IMR-90 (cell line): ENCODE data around the gene PARD3. TPM values are rescaled to one million over a fixed set of nuclear protein-coding genes. Genes with fewer than 3 reads are reported as not detected.
A peak's percentile ranks its signal among the peaks of the same experiment; 100 is the strongest.

Experiments used
- ATAC-seq: fragments of 200-7000 bp; cut with Tn5 transposase; 2 replicates; pipeline ENCODE4 v1.9.1; 2020; ENCODE audit warnings: low read depth, mild to moderate bottlenecking, moderate library complexity
- BruUV-seq: library from RNA; stranded (reverse); fragments of 400-500 nt; replicated peaks from 2 replicates; lab custom pipeline; 2021; lab: Mats Ljungman, UMichigan
- CTCF ChIA-PET: fragments of 300-600 bp; formaldehyde crosslinking; extraction: SDS; loops from one replicate; lab custom pipeline; 2021; ENCODE audit warnings: antibody characterized with exemption; lab: Yijun Ruan, JAX
- POLR2A ChIA-PET: fragments of 300-600 bp; sonication (Branson Sonifier 250); formaldehyde crosslinking; loops from one replicate; lab custom pipeline; 2022; ENCODE audit warnings: antibody characterized with exemption; ENCODE audit not compliant: unreplicated experiment; lab: Charles Lee
- DNase-seq: peaks from one replicate; pipeline ENCODE4 v3.0.0; 2013
- H2AFZ ChIP-seq: replicated peaks from 2 replicates; pipeline ENCODE3; 2013; ENCODE audit warnings: low read length, mild to moderate bottlenecking; ENCODE audit not compliant: poor library complexity
- H2AK5ac ChIP-seq: 2 replicates; pipeline ENCODE4 v1.6.1; 2013; ENCODE audit warnings: low read depth, low read length, inconsistent platforms
- H2AK9ac ChIP-seq: replicated peaks from 2 replicates; pipeline ENCODE3; 2013; ENCODE audit warnings: mild to moderate bottlenecking, low read depth, low read length, moderate library complexity; ENCODE audit not compliant: poor library complexity
- H2BK120ac ChIP-seq: 2 replicates; pipeline ENCODE4 v1.6.1; 2013; ENCODE audit warnings: low read depth, low read length, inconsistent platforms
- H2BK15ac ChIP-seq: 3 replicates; pipeline ENCODE4 v1.6.1; 2013; ENCODE audit warnings: low read depth, low read length, inconsistent platforms
- H2BK20ac ChIP-seq: 2 replicates; pipeline ENCODE4 v1.6.1; 2013; ENCODE audit warnings: low read depth, mild to moderate bottlenecking, inconsistent platforms, low read length, moderate library complexity
- H2BK5ac ChIP-seq: 2 replicates; pipeline ENCODE4 v1.6.1; 2013; ENCODE audit warnings: mild to moderate bottlenecking, low read depth, low read length, inconsistent platforms; ENCODE audit not compliant: poor library complexity, severe bottlenecking
- H3K14ac ChIP-seq: replicated peaks from 2 replicates; pipeline ENCODE4 v1.6.1; 2013; ENCODE audit warnings: low read depth, low read length, inconsistent platforms
- H3K18ac ChIP-seq: 2 replicates; pipeline ENCODE4 v1.6.1; 2013; ENCODE audit warnings: low read depth, low read length, control low read depth
- H3K23ac ChIP-seq: 2 replicates; pipeline ENCODE4 v1.6.1; 2013; ENCODE audit warnings: low read depth, low read length, inconsistent platforms
- H3K27ac ChIP-seq: 2 replicates; pipeline ENCODE4 v1.5.1; 2013; ENCODE audit warnings: mild to moderate bottlenecking, control low read depth, low read length; ENCODE audit not compliant: insufficient read depth
- H3K27me3 ChIP-seq: 2 replicates; pipeline ENCODE4 v1.6.1; 2013; ENCODE audit warnings: low read length; ENCODE audit not compliant: control insufficient read depth, insufficient read depth
- H3K36me3 ChIP-seq: 2 replicates; pipeline ENCODE4 v1.6.1; 2013; ENCODE audit warnings: low read length, mixed read lengths; ENCODE audit not compliant: control insufficient read depth, insufficient read depth
- H3K4ac ChIP-seq: 2 replicates; pipeline ENCODE4 v1.6.1; 2013; ENCODE audit warnings: low read depth, low read length, inconsistent platforms
- H3K4me1 ChIP-seq: 2 replicates; pipeline ENCODE4 v1.6.1; 2013; ENCODE audit warnings: low read length, mixed read lengths; ENCODE audit not compliant: control insufficient read depth, insufficient read depth
- H3K4me2 ChIP-seq: 2 replicates; pipeline ENCODE4 v1.6.1; 2013; ENCODE audit warnings: low read depth, mild to moderate bottlenecking, control low read depth, low read length, moderate library complexity
- H3K4me3 ChIP-seq: 2 replicates; pipeline ENCODE4 v1.5.1; 2013; ENCODE audit warnings: low read depth, mild to moderate bottlenecking, control low read depth, low read length, moderate library complexity; ENCODE audit not compliant: insufficient read depth
- H3K56ac ChIP-seq: 2 replicates; pipeline ENCODE4 v1.6.1; 2013; ENCODE audit warnings: low read length, inconsistent platforms; ENCODE audit not compliant: insufficient read depth; ENCODE audit errors: extremely low read depth
- H3K79me1 ChIP-seq, 2 experiments: 2 replicates each; pipeline ENCODE4 v1.6.1; 2013; ENCODE audit warnings: low read length in 2 of 2, inconsistent platforms in 1 of 2, low read depth in 1 of 2
- H3K9ac ChIP-seq: 2 replicates; pipeline ENCODE4 v1.6.1; 2013; ENCODE audit warnings: low read depth, low read length, control low read depth
- H3K9me1 ChIP-seq: 2 replicates; pipeline ENCODE4 v1.6.1; 2013; ENCODE audit warnings: low read length, inconsistent platforms; ENCODE audit not compliant: insufficient read depth
- H3K9me3 ChIP-seq: 2 replicates; pipeline ENCODE4 v1.6.1; 2013; ENCODE audit warnings: low read length; ENCODE audit not compliant: control insufficient read depth, insufficient read depth
- H4K20me1 ChIP-seq: 2 replicates; pipeline ENCODE4 v1.6.1; 2013; ENCODE audit warnings: low read length, inconsistent platforms; ENCODE audit not compliant: insufficient read depth
- H4K5ac ChIP-seq: 2 replicates; pipeline ENCODE4 v1.6.1; 2013; ENCODE audit warnings: mild to moderate bottlenecking, low read depth, low read length, control low read depth
- H4K8ac ChIP-seq, 2 experiments: 2 replicates each; pipeline ENCODE4 v1.6.1; 2013; ENCODE audit warnings: low read depth in 2 of 2, low read length in 2 of 2, control low read depth in 1 of 2, inconsistent platforms in 1 of 2
- H4K91ac ChIP-seq: 2 replicates; pipeline ENCODE4 v1.6.1; 2013; ENCODE audit warnings: low read depth, low read length, inconsistent platforms; ENCODE audit not compliant: insufficient read depth
- BHLHE40 ChIP-seq: fragments of 150-350 bp; IDR thresholded peaks from 2 replicates; pipeline ENCODE4 v1.6.1; 2016; ENCODE audit warnings: mild to moderate bottlenecking, low read depth, low read length
- NFE2L2 ChIP-seq: fragments of 150-350 bp; IDR thresholded peaks from 2 replicates; pipeline ENCODE4 v1.6.1; 2016; ENCODE audit warnings: low read depth, mild to moderate bottlenecking, low read length
- POLR2A ChIP-seq: IDR thresholded peaks from 2 replicates; pipeline ENCODE4 v1.6.1; 2012; ENCODE audit warnings: mild to moderate bottlenecking, low read depth, low read length
- RFX5 ChIP-seq: IDR thresholded peaks from 2 replicates; pipeline ENCODE4 v1.8.0; 2012; ENCODE audit warnings: low read depth, mild to moderate bottlenecking, low read length, moderate library complexity
- SMC3 ChIP-seq: fragments of 150-350 bp; IDR thresholded peaks from 2 replicates; pipeline ENCODE4 v1.6.1; 2016; ENCODE audit warnings: low read depth, mild to moderate bottlenecking, antibody characterized with exemption, low read length, moderate library complexity
- WGBS, 2 experiments: methylation state at CpG; one replicate each; pipeline versions ENCODE4 v1.1.5 to v1.1.7; 2013; ENCODE audit warnings: missing lambda C conversion rate in 2 of 2; ENCODE audit not compliant: insufficient read length in 1 of 2; ENCODE audit errors: extremely low coverage in 2 of 2; 5-methylcytosine and 5-hydroxymethylcytosine counted together
- dilution Hi-C: fragments of 300-500 bp; cut with HindIII; formaldehyde crosslinking; loops from one replicate; pipeline ENCODE4 v1.14.3; 2018; ENCODE audit warnings: low sequenced_read_pairs; ENCODE audit not compliant: unreplicated experiment
- in situ Hi-C: fragments of 300-500 bp; cut with MboI; formaldehyde crosslinking; loops from 3 replicates; pipeline ENCODE4 v1.14.3; 2019; ENCODE audit warnings: low sequenced_read_pairs, inconsistent platforms, mixed read lengths
- intact Hi-C: fragments of 100-400 bp; cut with micrococcal nuclease; formaldehyde crosslinking; loops from 2 replicates; pipeline ENCODE4 v1.10.0; 2022
- polyA plus RNA-seq, 3 experiments: library from polyadenylated mRNA; depleted of rRNA; stranded (reverse); fragments of >200 nt; gene quantifications; 2 replicates each; pipeline ENCODE4 v1.2.3, GENCODE V29; 2012; ENCODE audit warnings: low replicate concordance in 1 of 3
- total RNA-seq: library from RNA; depleted of rRNA; stranded (reverse); fragments of >200 nt; gene quantifications from 2 replicates; pipeline ENCODE4 v1.2.3, GENCODE V29; 2012
- TF ChIP-seq, protein P1 (sequence below): conservative IDR thresholded peaks from 2 replicates; pipeline ENCODE4 v1.5.1; 2012; ENCODE audit warnings: mild to moderate bottlenecking, low read depth, low read length, improper control_type of control experiment

Gene PARD3
- total and polyA plus RNA-seq, 2 of the 4 experiments (the other 2 are of a cell fraction) = 14.6 to 37.5 TPM

DNA sequence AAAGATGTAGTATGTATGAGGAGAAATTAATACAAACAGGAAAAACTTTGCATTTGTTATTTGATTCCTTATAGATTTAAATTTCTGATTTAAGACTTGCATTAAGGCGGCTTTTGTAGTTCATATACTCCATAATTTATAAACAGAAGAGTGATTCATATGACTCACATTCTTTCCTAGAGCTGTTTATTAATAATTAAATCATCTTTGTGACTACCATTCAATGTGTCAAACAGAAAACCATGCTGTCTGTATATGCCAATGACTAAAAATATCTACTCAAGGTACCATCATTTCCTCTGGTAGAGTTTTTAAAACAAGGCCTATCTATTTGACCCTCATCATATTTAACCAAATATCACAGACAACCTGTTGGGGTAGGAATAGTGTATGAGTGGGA, 501.7 kb downstream of the PARD3 start:
- Histone ChIP-seq H2BK20ac (0 out of 2 replicates have a peak overlapping the region, but pooled peaks have one; percentile 5), H4K20me1 (no peaks in the 10 kb centered on the region), H3K36me3 (peaks cover 2% of the 10 kb centered on the region; the same call in 1 of the 2 replicates), H3K4ac (peak overlapping the region; percentile 55; the same call in 1 of the 2 replicates), H2AK5ac (0 out of 2 replicates have a peak overlapping the region, but pooled peaks have one; percentile 53), H3K27me3 (no peaks in the 10 kb centered on the region), H4K8ac (0 out of 4 replicates have a peak overlapping the region, but pooled peaks of 1 of the 2 experiments have one; percentile 22), H2BK120ac (peak overlapping the region; percentile 32; the same call in 1 of the 2 replicates), H3K27ac (no peak overlapping the region), H2AFZ (no peak overlapping the region), H3K18ac (no peak overlapping the region), H3K4me2 (no peak overlapping the region), H4K5ac (no peak overlapping the region), H2AK9ac (no peak overlapping the region), H3K4me3 (no peak overlapping the region), H3K56ac (no peak overlapping the region), H3K4me1 (peaks cover 6% of the 10 kb centered on the region), H3K14ac (peak overlapping the region; percentile 22; the same call in 1 of the 2 replicates), H3K9me1 (peaks cover 4% of the 10 kb centered on the region), H4K91ac (no peak overlapping the region), H3K23ac (peak overlapping the region; percentile 82; the same call in 1 of the 2 replicates), H3K9me3 (no peaks in the 10 kb centered on the region), H2BK5ac (peak overlapping the region; percentile 2), H2BK15ac (peak overlapping the region; percentile 34; the same call in 1 of the 3 replicates), H3K79me1 (no peaks in the 10 kb centered on the region), H3K9ac (no peak overlapping the region)
- dilution Hi-C loops = no loop called here
- ATAC-seq (peak; percentile 37; the same call in 1 of the 2 replicates), DNase-seq (peak; percentile 25)
- in situ Hi-C loops = no loop called here
- TF ChIP-seq RFX5 (no peak), BHLHE40 (no peak), NFE2L2 (no peak), POLR2A (no peak), SMC3 (no peak)
- TF ChIP-seq, protein P1, sequence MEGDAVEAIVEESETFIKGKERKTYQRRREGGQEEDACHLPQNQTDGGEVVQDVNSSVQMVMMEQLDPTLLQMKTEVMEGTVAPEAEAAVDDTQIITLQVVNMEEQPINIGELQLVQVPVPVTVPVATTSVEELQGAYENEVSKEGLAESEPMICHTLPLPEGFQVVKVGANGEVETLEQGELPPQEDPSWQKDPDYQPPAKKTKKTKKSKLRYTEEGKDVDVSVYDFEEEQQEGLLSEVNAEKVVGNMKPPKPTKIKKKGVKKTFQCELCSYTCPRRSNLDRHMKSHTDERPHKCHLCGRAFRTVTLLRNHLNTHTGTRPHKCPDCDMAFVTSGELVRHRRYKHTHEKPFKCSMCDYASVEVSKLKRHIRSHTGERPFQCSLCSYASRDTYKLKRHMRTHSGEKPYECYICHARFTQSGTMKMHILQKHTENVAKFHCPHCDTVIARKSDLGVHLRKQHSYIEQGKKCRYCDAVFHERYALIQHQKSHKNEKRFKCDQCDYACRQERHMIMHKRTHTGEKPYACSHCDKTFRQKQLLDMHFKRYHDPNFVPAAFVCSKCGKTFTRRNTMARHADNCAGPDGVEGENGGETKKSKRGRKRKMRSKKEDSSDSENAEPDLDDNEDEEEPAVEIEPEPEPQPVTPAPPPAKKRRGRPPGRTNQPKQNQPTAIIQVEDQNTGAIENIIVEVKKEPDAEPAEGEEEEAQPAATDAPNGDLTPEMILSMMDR = no peak
- intact Hi-C loops = no loop called here
- BruUV-seq = no TSS peak
- ChIA-PET POLR2A (no interaction called here), CTCF (no interaction called here)
- no CpG with 5 or more reads among the region's 1 CpG for WGBS, 2 experiments
